ENCODE measurements around the gene FAM193B. TPM values are rescaled to one million over a fixed set of nuclear protein-coding genes. Genes with fewer than 3 reads are reported as not detected.

FAM193B gene
- total RNA-seq, 2 donors from 2014 or later, result 79.6 to 105 TPM

- no peaks in the 10 kb centered on the region for H3K9me3 Mint-ChIP-seq
- no peak for ATAC-seq (replicated peaks in 1 of 2)
- H3K4me1 Mint-ChIP-seq (ENCODE audit: low read depth), result peaks cover 74% of the 10 kb centered on the region
- peak overlapping the region; percentile 33 to 38 for H3K4me3 Mint-ChIP-seq
- H3K36me3 Mint-ChIP-seq (ENCODE audit: insufficient read depth in 2 of 2), result peaks cover 4 to 7% of the 10 kb centered on the region in 2 donors
- DNase-seq, result no peak
- peak overlapping the region; percentile 20 for H3K27ac Mint-ChIP-seq
- H3K27me3 Mint-ChIP-seq (ENCODE audit: low read depth), result peaks cover 7% of the 10 kb centered on the region
These were observed 78.6 kb downstream of the FAM193B start for GRCh38 chr5:177475563-177476427.

GRCh38 chr5:177474846-177475562, 79.4 kb downstream of the FAM193B start:
- H3K36me3 Mint-ChIP-seq (ENCODE audit: insufficient read depth in 2 of 2), result peaks cover 4 to 9% of the 10 kb centered on the region in 2 donors
- no peaks in the 10 kb centered on the region for H3K9me3 Mint-ChIP-seq
- H3K4me3 Mint-ChIP-seq, result peak overlapping the region; percentile 85 to 90
- H3K4me1 Mint-ChIP-seq (ENCODE audit: low read depth), result peaks cover 76% of the 10 kb centered on the region
- ATAC-seq (replicated peaks in 1 of 2), result no peak
- H3K27ac Mint-ChIP-seq, result peak overlapping the region; percentile 20
- H3K27me3 Mint-ChIP-seq (ENCODE audit: low read depth), result peaks cover 7% of the 10 kb centered on the region
- no peak for DNase-seq

GRCh38 chr5:177474002-177474476, 80.3 kb downstream of the FAM193B start:
- DNase-seq (no peak), ATAC-seq (replicated peaks in 1 of 2) (no peak)
- Mint-ChIP-seq H3K9me3 (no peaks in the 10 kb centered on the region), H3K36me3 (ENCODE audit: insufficient read depth in 2 of 2) (peaks cover 3 to 8% of the 10 kb centered on the region in 2 donors), H3K4me1 (ENCODE audit: low read depth) (peaks cover 72% of the 10 kb centered on the region), H3K27ac (peak overlapping the region; percentile 47), H3K27me3 (ENCODE audit: low read depth) (peaks cover 7% of the 10 kb centered on the region), H3K4me3 (peak overlapping the region; percentile 85 to 90)

- Mint-ChIP-seq H3K4me1 (ENCODE audit: low read depth) (peaks cover 67% of the 10 kb centered on the region), H3K9me3 (no peaks in the 10 kb centered on the region), H3K27ac (peak within 1 kb of the TSS; percentile 47), H3K36me3 (ENCODE audit: insufficient read depth in 2 of 2) (peaks cover 2 to 5% of the 10 kb centered on the region in 2 donors), H3K27me3 (ENCODE audit: low read depth) (peaks cover 7% of the 10 kb centered on the region), H3K4me3 (peak within 1 kb of the TSS; percentile 85 to 90)
- peak; percentile 37 to 53 for DNase-seq
- peak; percentile 49 to 51 for ATAC-seq (replicated peaks in 1 of 2)
These were observed 80.8 kb downstream of the FAM193B start, which contains the start of gene DBN1 for GRCh38 chr5:177473443-177474001. Gene DBN1 (minus strand): TSS chr5:177473634. CDS start chr5:177473521, 113 bp downstream.

- Mint-ChIP-seq H3K4me1 (ENCODE audit: low read depth) (peaks cover 59% of the 10 kb centered on the region), H3K27me3 (ENCODE audit: low read depth) (peaks cover 7% of the 10 kb centered on the region), H3K4me3 (peak overlapping the region; percentile 77 to 82), H3K36me3 (ENCODE audit: insufficient read depth in 2 of 2) (peaks cover 2 to 5% of the 10 kb centered on the region in 2 donors), H3K9me3 (no peaks in the 10 kb centered on the region), H3K27ac (peak overlapping the region; percentile 42)
- ATAC-seq (replicated peaks in 1 of 2) (peak; percentile 71 to 76), DNase-seq (peak; percentile 82 to 89)
These were observed 81.6 kb downstream of the FAM193B start for GRCh38 chr5:177472460-177473442.

- Mint-ChIP-seq H3K27me3 (ENCODE audit: low read depth) (peaks cover 7% of the 10 kb centered on the region), H3K36me3 (ENCODE audit: insufficient read depth in 2 of 2) (peaks cover 2 to 5% of the 10 kb centered on the region in 2 donors), H3K9me3 (no peaks in the 10 kb centered on the region), H3K27ac (peak overlapping the region; percentile 42), H3K4me1 (ENCODE audit: low read depth) (peaks cover 55% of the 10 kb centered on the region), H3K4me3 (peak overlapping the region; percentile 77 to 82)
- DNase-seq (peak; percentile 62 to 65), ATAC-seq (replicated peaks in 1 of 2) (peak; percentile 43 to 57)
These were observed 82.6 kb downstream of the FAM193B start for GRCh38 chr5:177471610-177472356.

GRCh38 chr5:177470759-177471536, 83.4 kb downstream of the FAM193B start:
- Mint-ChIP-seq H3K27me3 (ENCODE audit: low read depth) (peaks cover 7% of the 10 kb centered on the region), H3K9me3 (no peaks in the 10 kb centered on the region), H3K4me1 (ENCODE audit: low read depth) (peaks cover 46% of the 10 kb centered on the region), H3K36me3 (ENCODE audit: insufficient read depth in 2 of 2) (peaks cover 2 to 6% of the 10 kb centered on the region in 2 donors), H3K4me3 (peak overlapping the region; percentile 77 to 82), H3K27ac (no peak overlapping the region)
- ATAC-seq (replicated peaks in 1 of 2) (no peak), DNase-seq (no peak)

Other genes with a start within 250 kb of the FAM193B start
- gene MXD3, start 242.7 kb downstream of the FAM193B start, total RNA-seq, result 10 to 100 TPM; 44.2 to 61.1 TPM
- gene LMAN2, start 202.9 kb downstream of the FAM193B start, total RNA-seq, result 100 to 1,000 TPM; 115 to 124 TPM
- 10 to 100 TPM; 41.3 to 50.8 TPM for gene RGS14, start 196.6 kb downstream of the FAM193B start, total RNA-seq
- gene SLC34A1, start 170.1 kb downstream of the FAM193B start, total RNA-seq, result under 1 TPM; 0.19 to 0.21 TPM
- not detected for gene PFN3, start 153.9 kb downstream of the FAM193B start, total RNA-seq
- 1 to 10 TPM; 6.5 to 6.7 TPM for gene F12, start 145.0 kb downstream of the FAM193B start, total RNA-seq
- gene GRK6, start 127.9 kb downstream of the FAM193B start, total RNA-seq, result 100 to 1,000 TPM; 133 to 135 TPM
- gene PRR7, start 107.7 kb downstream of the FAM193B start, total RNA-seq, result 10 to 100 TPM; 12.1 to 16.0 TPM
- gene DBN1, start 80.9 kb downstream of the FAM193B start, total RNA-seq, result 10 to 100 TPM; 69.5 to 98.8 TPM
- gene PDLIM7, start 57.0 kb downstream of the FAM193B start, total RNA-seq, result 10 to 100 TPM; 87.5 to 93.9 TPM
- gene DOK3, start 44.7 kb downstream of the FAM193B start, total RNA-seq, result 1 to 10 TPM; 4.0 to 5.7 TPM
- 100 to 1,000 TPM in 1 of 2 donors, 10 to 100 TPM in 1; 89.2 to 117 TPM for gene DDX41, start 37.6 kb downstream of the FAM193B start, total RNA-seq
- 100 to 1,000 TPM in 1 of 2 donors, 10 to 100 TPM in 1; 96.2 to 107 TPM for gene TMED9, start 37.6 kb upstream of the FAM193B start, total RNA-seq
- 10 to 100 TPM; 14.6 to 16.8 TPM for gene B4GALT7, start 45.6 kb upstream of the FAM193B start, total RNA-seq
- 10 to 100 TPM in 1 of 2 donors, 1 to 10 TPM in 1; 6.9 to 58.1 TPM for gene FAM153A, start 228.3 kb upstream of the FAM193B start, total RNA-seq